ENCODE results near the gene DGKG. TPM values are rescaled to one million over a fixed set of nuclear protein-coding genes. Genes with fewer than 3 reads are reported as not detected.

DGKG gene
- total and polyA plus RNA-seq, 9 of the 15 experiments (the other 6 are each of a cell fraction or from before 2014, with no cell fraction given): 0.01 to 0.36 (median 0.15) TPM

DNA sequence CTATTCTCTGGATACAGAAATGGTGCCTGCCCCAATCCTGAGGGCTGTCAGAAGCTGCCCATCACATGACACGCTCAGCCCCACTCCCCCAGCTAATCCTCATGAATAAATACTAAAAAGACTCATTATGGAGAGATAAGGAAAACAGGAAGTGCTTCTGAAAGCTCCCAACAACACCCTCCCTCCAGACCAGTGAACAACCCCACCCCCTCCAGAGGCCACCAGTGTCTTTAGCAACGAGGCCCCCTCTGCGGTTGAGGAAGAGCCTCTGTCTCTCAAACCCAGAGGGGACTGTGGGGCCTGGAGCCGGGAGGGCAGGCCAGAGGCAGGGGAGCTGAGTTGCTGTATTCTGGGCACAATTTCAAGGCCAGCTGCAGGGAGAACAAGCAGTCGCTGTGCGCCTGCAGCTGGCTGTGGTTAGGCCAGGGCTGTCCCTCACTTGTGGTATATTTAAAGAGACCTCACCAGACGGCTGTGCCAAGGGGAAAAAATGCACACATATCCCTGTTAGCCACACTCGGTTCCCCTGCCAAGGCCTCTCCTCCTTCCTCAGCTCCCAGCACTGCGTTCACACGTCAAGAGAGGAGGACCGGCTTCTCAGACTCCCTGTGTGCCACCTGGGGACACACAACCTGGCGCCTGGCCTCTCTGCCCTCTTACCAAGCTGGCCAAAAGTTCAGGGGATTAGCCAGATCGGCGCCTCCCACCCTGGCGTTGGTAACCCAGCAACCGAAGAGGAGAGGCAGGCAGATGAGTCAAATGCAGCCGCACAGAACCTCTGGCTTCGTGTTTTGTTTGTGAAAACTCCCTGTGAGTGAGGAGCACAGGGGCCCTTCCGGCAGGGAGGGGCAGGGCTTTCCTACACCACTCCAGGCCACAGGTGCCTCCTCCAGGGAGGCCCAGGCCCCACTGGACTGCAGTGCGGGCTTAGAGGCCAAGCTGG lies 152.0 kb downstream of the DGKG start:
- no peak overlapping the region for H3K4me3 ChIP-seq
- H3K27ac ChIP-seq (ENCODE audit: extremely low read depth, low read depth, low read length): no peak overlapping the region
- FAIRE-seq: no peak
- H3K36me3 ChIP-seq (ENCODE audit: control insufficient read depth, insufficient read depth, low read length): no peaks in the 10 kb centered on the region
- WGBS (ENCODE audit: insufficient coverage, low coverage, missing lambda C conversion rate): 30% methylated on average over 19 of the region's 20 CpGs
- H4K20me1 ChIP-seq (replicated peaks; ENCODE audit: control insufficient read depth, insufficient read depth, low read length): no peaks in the 10 kb centered on the region
- H3K9me3 ChIP-seq (replicated peaks; ENCODE audit: control insufficient read depth, insufficient read depth, low read depth, low read length): no peaks in the 10 kb centered on the region
- in situ Hi-C loops (cut with MboI): no loop called here
- H3K79me2 ChIP-seq (ENCODE audit: control insufficient read depth, insufficient read depth, low read length): no peaks in the 10 kb centered on the region
- peak overlapping the region; percentile 47 for H3K4me2 ChIP-seq (ENCODE audit: insufficient read depth, low read length)
- peaks cover 14 to 17% of the 10 kb centered on the region in 2 experiments for H3K4me1 ChIP-seq (replicated peaks in 1 of 2; ENCODE audit: control insufficient read depth in 2 of 2, insufficient read depth in 2 of 2, low read length in 2 of 2)
- intact Hi-C loops (cut with micrococcal nuclease): no loop called here
- H3K9me1 ChIP-seq (ENCODE audit: control insufficient read depth, insufficient read depth, low read length): no peaks in the 10 kb centered on the region
- peak; percentile 92 for ATAC-seq
- ChIA-PET CTCF (ENCODE audit: low intra/inter-chr PET ratio) (interaction anchor here (0.7 kb wide), 1 partner anchor 227 kb away, joined by 3 read pairs; no protein-coding TSS in a partner anchor), POLR2A (interaction anchor here (0.6 to 1.0 kb wide), 2 partner anchors 16 to 19 kb away, joined by 3 read pairs; no protein-coding TSS in a partner anchor)
- H2AFZ ChIP-seq (ENCODE audit: low read depth, low read length): peak overlapping the region; percentile 91
- BruUV-seq (replicated peaks): no TSS peak
- DNase-seq (ENCODE audit: extremely low read depth in 1 of 4, low spot score in 3 of 4): peak; percentile 48 to 66 (median 52)
- H3K27me3 ChIP-seq (ENCODE audit: control insufficient read depth in 2 of 2, insufficient read depth in 2 of 2, low read length in 2 of 2): peaks cover 3 to 6% of the 10 kb centered on the region in 2 experiments; a peak in 1 of 5 replicates
- H3K9ac ChIP-seq (ENCODE audit: insufficient read depth in 1 of 2, low read depth in 2 of 2, low read length in 2 of 2): peak overlapping the region in 1 of 2 experiments; percentile 54; a peak in 2 of 4 replicates
- TF ChIP-seq HDAC1 (IDR thresholded peaks at IDR 0.05) (no peak), ELF4 (CRISPR knock-in tag; IDR thresholded peaks at IDR 0.05) (peak; percentile 16; the same call in 1 of the 2 replicates), RFX1 (IDR thresholded peaks at IDR 0.05) (peak; percentile 29), BACH1 (tag; IDR thresholded peaks at IDR 0.05) (0 out of 2 replicates have a peak, but pooled peaks have one; percentile 12), ARID1B (IDR thresholded peaks at IDR 0.05) (peak; percentile 49; the same call in 1 of the 2 replicates), SOX6 (IDR thresholded peaks at IDR 0.05) (peak; percentile 47; the same call in 1 of the 2 replicates), NR2C2 (CRISPR knock-in tag; IDR thresholded peaks at IDR 0.05) (no peak), NR2C2 (tag; IDR thresholded peaks at IDR 0.05) (peak; percentile 41; the same call in 1 of the 2 replicates), ZNF121 (CRISPR knock-in tag; conservative IDR thresholded peaks at IDR 0.05) (no peak), ELF1 (tag; IDR thresholded peaks at IDR 0.05) (peak; percentile 66), MLLT1 (IDR thresholded peaks at IDR 0.05) (no peak)
- TF ChIP-seq, protein P1, sequence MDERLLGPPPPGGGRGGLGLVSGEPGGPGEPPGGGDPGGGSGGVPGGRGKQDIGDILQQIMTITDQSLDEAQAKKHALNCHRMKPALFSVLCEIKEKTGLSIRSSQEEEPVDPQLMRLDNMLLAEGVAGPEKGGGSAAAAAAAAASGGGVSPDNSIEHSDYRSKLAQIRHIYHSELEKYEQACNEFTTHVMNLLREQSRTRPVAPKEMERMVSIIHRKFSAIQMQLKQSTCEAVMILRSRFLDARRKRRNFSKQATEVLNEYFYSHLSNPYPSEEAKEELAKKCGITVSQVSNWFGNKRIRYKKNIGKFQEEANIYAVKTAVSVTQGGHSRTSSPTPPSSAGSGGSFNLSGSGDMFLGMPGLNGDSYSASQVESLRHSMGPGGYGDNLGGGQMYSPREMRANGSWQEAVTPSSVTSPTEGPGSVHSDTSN (CRISPR knock-in tag; IDR thresholded peaks at IDR 0.05; ENCODE audit: low read depth): no peak
- TF ChIP-seq, protein P1 (tag; conservative IDR thresholded peaks at IDR 0.05; ENCODE audit: low read depth): peak; percentile 59
- TF ChIP-seq, protein P2, sequence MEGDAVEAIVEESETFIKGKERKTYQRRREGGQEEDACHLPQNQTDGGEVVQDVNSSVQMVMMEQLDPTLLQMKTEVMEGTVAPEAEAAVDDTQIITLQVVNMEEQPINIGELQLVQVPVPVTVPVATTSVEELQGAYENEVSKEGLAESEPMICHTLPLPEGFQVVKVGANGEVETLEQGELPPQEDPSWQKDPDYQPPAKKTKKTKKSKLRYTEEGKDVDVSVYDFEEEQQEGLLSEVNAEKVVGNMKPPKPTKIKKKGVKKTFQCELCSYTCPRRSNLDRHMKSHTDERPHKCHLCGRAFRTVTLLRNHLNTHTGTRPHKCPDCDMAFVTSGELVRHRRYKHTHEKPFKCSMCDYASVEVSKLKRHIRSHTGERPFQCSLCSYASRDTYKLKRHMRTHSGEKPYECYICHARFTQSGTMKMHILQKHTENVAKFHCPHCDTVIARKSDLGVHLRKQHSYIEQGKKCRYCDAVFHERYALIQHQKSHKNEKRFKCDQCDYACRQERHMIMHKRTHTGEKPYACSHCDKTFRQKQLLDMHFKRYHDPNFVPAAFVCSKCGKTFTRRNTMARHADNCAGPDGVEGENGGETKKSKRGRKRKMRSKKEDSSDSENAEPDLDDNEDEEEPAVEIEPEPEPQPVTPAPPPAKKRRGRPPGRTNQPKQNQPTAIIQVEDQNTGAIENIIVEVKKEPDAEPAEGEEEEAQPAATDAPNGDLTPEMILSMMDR (IDR thresholded peaks at IDR 0.05 in 2 of 3, conservative IDR thresholded peaks at IDR 0.05 in 1 of 3; ENCODE audit: insufficient read depth in 2 of 3, low read depth in 1 of 3, low read length in 3 of 3): no peak
